ENCODE results near the gene LILRB2.
A peak's percentile ranks its signal among the peaks of the same experiment; 100 is the strongest.
"Not testable (repeated sequence)": the region's sequence is repeated elsewhere in the genome, so short reads cannot be mapped to it uniquely, and the experiment has no call there.

The LILRB2 gene

GRCh38 chr19:54275951-54276350 is 5.0 kb downstream of the LILRB2 start:
- TF ChIP-seq, protein P1, sequence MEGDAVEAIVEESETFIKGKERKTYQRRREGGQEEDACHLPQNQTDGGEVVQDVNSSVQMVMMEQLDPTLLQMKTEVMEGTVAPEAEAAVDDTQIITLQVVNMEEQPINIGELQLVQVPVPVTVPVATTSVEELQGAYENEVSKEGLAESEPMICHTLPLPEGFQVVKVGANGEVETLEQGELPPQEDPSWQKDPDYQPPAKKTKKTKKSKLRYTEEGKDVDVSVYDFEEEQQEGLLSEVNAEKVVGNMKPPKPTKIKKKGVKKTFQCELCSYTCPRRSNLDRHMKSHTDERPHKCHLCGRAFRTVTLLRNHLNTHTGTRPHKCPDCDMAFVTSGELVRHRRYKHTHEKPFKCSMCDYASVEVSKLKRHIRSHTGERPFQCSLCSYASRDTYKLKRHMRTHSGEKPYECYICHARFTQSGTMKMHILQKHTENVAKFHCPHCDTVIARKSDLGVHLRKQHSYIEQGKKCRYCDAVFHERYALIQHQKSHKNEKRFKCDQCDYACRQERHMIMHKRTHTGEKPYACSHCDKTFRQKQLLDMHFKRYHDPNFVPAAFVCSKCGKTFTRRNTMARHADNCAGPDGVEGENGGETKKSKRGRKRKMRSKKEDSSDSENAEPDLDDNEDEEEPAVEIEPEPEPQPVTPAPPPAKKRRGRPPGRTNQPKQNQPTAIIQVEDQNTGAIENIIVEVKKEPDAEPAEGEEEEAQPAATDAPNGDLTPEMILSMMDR (IDR thresholded peaks at IDR 0.05; ENCODE audit: low read depth, low read length), result no peak
- no peak overlapping the region for H3K4me3 ChIP-seq (replicated peaks in 1 of 2; ENCODE audit: low read depth in 2 of 2, low read length in 2 of 2)
- no peak for DNase-seq (ENCODE audit: low read depth in 2 of 2)

DNA sequence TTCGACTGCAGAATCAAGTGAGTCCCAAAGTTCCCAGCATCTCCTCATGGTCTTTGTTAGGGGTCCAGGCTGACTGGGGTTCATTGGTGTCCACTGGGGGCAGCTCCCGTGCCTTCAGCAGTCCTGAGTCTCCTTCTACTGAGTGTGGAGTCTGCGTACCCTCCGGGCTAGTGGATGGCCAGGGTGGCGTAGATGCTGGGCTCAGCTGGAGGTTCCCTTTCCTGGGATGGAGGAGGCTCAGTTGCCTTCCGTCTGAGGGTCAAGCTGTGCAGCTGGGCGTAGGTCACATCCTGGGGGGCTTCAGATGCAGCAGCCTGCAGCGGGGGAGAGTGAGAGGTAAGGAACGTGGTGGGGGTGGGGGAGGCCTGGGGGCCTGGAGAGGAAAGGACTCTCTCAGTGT is 6.4 kb downstream of the LILRB2 start:
- not testable (repeated sequence) for H3K4me3 ChIP-seq (replicated peaks in 1 of 2; ENCODE audit: low read depth in 2 of 2, low read length in 2 of 2); DNase-seq (ENCODE audit: low read depth in 2 of 2)

- DNase-seq (ENCODE audit: low read depth in 2 of 2), result no peak
- no peak overlapping the region for H3K4me3 ChIP-seq (replicated peaks in 1 of 2; ENCODE audit: low read depth in 2 of 2, low read length in 2 of 2)
- TF ChIP-seq, protein P1 (IDR thresholded peaks at IDR 0.05; ENCODE audit: low read depth, low read length), result no peak
Measured at GRCh38 chr19:54273821-54274220, 7.1 kb downstream of the LILRB2 start.

DNA sequence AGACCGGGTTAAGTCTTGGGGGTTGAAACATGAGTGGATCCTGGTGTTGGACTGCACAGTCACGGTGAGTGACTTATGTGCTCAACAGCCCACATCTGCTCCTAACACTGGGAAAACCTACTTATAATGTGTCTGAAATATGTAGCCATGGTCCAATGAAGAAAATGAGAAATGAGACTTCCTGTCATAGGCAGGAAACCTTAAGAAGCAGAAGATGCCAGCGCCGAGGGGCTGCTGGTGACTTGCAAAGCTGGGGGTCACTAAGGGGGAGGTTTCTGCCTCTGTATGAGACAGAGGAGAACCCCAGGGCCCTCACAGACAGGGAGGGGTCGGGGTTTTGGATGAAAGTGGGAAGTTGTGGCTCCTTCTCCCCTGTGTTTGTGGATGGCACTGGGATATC is 8.7 kb downstream of the LILRB2 start:
- not testable (repeated sequence) for DNase-seq (ENCODE audit: low read depth in 2 of 2)

GRCh38 chr19:54271587-54271986 is 9.3 kb downstream of the LILRB2 start:
- not testable (repeated sequence) for H3K4me3 ChIP-seq (replicated peaks in 1 of 2; ENCODE audit: low read depth in 2 of 2, low read length in 2 of 2); DNase-seq (ENCODE audit: low read depth in 2 of 2)

More for the DNA sequence above, 8.7 kb downstream of the LILRB2 start:
- H3K4me3 ChIP-seq (replicated peaks in 1 of 2; ENCODE audit: low read depth in 2 of 2, low read length in 2 of 2), result not testable (repeated sequence)

DNA sequence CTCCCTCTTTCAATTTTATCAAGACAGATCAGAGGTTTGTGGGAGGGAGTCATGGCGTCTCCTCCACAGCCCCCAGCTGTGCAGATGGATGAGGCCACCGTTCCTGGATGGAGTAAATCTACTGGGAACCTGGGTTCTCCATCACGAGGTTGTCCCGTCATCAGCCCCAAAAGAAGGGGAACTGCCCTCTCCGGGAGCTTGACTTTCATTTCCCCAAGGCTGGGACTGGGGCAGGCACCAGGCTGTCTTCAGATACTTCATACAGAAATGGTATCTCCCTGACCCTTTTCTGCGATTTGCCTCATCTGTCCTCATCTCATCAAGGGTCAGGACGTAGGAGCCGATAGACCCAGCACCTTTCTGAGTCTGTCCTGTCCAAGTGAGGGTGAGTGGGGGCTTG is 9.8 kb downstream of the LILRB2 start:
- TF ChIP-seq, protein P1 (IDR thresholded peaks at IDR 0.05; ENCODE audit: low read depth, low read length), result no peak
- H3K4me3 ChIP-seq (replicated peaks in 1 of 2; ENCODE audit: low read depth in 2 of 2, low read length in 2 of 2), result no peak overlapping the region
- no peak for DNase-seq (ENCODE audit: low read depth in 2 of 2)

GRCh38 chr19:54268936-54269335 is 12.0 kb downstream of the LILRB2 start:
- no peak for DNase-seq (ENCODE audit: low read depth in 2 of 2)
- no peak overlapping the region for H3K4me3 ChIP-seq (replicated peaks in 1 of 2; ENCODE audit: low read depth in 2 of 2, low read length in 2 of 2)
- TF ChIP-seq, protein P1 (IDR thresholded peaks at IDR 0.05; ENCODE audit: low read depth, low read length), result no peak

- TF ChIP-seq, protein P1 (IDR thresholded peaks at IDR 0.05; ENCODE audit: low read depth, low read length), result peak; percentile 73
- DNase-seq (ENCODE audit: low read depth in 2 of 2), result peak; percentile 76 to 78
- H3K4me3 ChIP-seq (replicated peaks in 1 of 2; ENCODE audit: low read depth in 2 of 2, low read length in 2 of 2), result no peak overlapping the region
Measured at GRCh38 chr19:54266133-54266532, 14.8 kb downstream of the LILRB2 start.

- DNase-seq (ENCODE audit: low read depth in 2 of 2), result no peak
- H3K4me3 ChIP-seq (replicated peaks in 1 of 2; ENCODE audit: low read depth in 2 of 2, low read length in 2 of 2), result no peak overlapping the region
- TF ChIP-seq, protein P1 (IDR thresholded peaks at IDR 0.05; ENCODE audit: low read depth, low read length), result no peak
Measured at GRCh38 chr19:54262470-54262869, 18.4 kb downstream of the LILRB2 start.
